ENCODE measurements around the gene RAB35.

RAB35 gene

GRCh38 chr12:120117961-120118320, 1.4 kb upstream of the RAB35 start:
- H3K27ac ChIP-seq (ENCODE audit: low read depth, low read length): peak overlapping the region; percentile 89
- peaks cover 10% of the 10 kb centered on the region; the same call in 1 of the 2 replicates for H3K36me3 ChIP-seq (ENCODE audit: control insufficient read depth, insufficient read depth, low read length)
- H3K4me1 ChIP-seq (ENCODE audit: control insufficient read depth, insufficient read depth, low read length): peaks cover 16% of the 10 kb centered on the region
- peak overlapping the region; percentile 50 for H3K9ac ChIP-seq (ENCODE audit: low read depth, low read length)
- H3K4me3 ChIP-seq (ENCODE audit: low read depth, low read length): peak overlapping the region; percentile 86
- H3K9me3 ChIP-seq (ENCODE audit: control insufficient read depth, insufficient read depth, low read length): no peaks in the 10 kb centered on the region
- no peaks in the 10 kb centered on the region for H3K27me3 ChIP-seq (ENCODE audit: control insufficient read depth, insufficient read depth, low read length)

GRCh38 chr12:120116792-120117651, 469 bp upstream of the RAB35 start:
- Histone ChIP-seq H3K4me3 (ENCODE audit: low read depth, low read length) (peak overlapping the region; percentile 86), H3K9ac (ENCODE audit: low read depth, low read length) (peak overlapping the region; percentile 58), H3K9me3 (ENCODE audit: control insufficient read depth, insufficient read depth, low read length) (no peaks in the 10 kb centered on the region), H3K27ac (ENCODE audit: low read depth, low read length) (peak overlapping the region; percentile 89), H3K27me3 (ENCODE audit: control insufficient read depth, insufficient read depth, low read length) (no peaks in the 10 kb centered on the region), H3K36me3 (ENCODE audit: control insufficient read depth, insufficient read depth, low read length) (peaks cover 10% of the 10 kb centered on the region; the same call in 1 of the 2 replicates), H3K4me1 (ENCODE audit: control insufficient read depth, insufficient read depth, low read length) (peaks cover 16% of the 10 kb centered on the region)

- peaks cover 10% of the 10 kb centered on the region; the same call in 1 of the 2 replicates for H3K36me3 ChIP-seq (ENCODE audit: control insufficient read depth, insufficient read depth, low read length)
- peak overlapping the region; percentile 74 for H3K9ac ChIP-seq (ENCODE audit: low read depth, low read length)
- H3K9me3 ChIP-seq (ENCODE audit: control insufficient read depth, insufficient read depth, low read length): no peaks in the 10 kb centered on the region
- H3K4me3 ChIP-seq (ENCODE audit: low read depth, low read length): peak overlapping the region; percentile 86
- peaks cover 20% of the 10 kb centered on the region for H3K4me1 ChIP-seq (ENCODE audit: control insufficient read depth, insufficient read depth, low read length)
- peak overlapping the region; percentile 54 for H3K27ac ChIP-seq (ENCODE audit: low read depth, low read length)
- H3K27me3 ChIP-seq (ENCODE audit: control insufficient read depth, insufficient read depth, low read length): no peaks in the 10 kb centered on the region
These were observed 687 bp downstream of the RAB35 start for GRCh38 chr12:120115692-120116440.

- Histone ChIP-seq H3K27me3 (ENCODE audit: control insufficient read depth, insufficient read depth, low read length) (no peaks in the 10 kb centered on the region), H3K27ac (ENCODE audit: low read depth, low read length) (no peak overlapping the region), H3K9me3 (ENCODE audit: control insufficient read depth, insufficient read depth, low read length) (no peaks in the 10 kb centered on the region), H3K4me1 (ENCODE audit: control insufficient read depth, insufficient read depth, low read length) (peaks cover 26% of the 10 kb centered on the region), H3K36me3 (ENCODE audit: control insufficient read depth, insufficient read depth, low read length) (peaks cover 10% of the 10 kb centered on the region; the same call in 1 of the 2 replicates), H3K4me3 (ENCODE audit: low read depth, low read length) (peak overlapping the region; percentile 86; the same call in 1 of the 2 replicates), H3K9ac (ENCODE audit: low read depth, low read length) (no peak overlapping the region)
These were observed 1.5 kb downstream of the RAB35 start for GRCh38 chr12:120115066-120115465.

- Histone ChIP-seq H3K4me3 (ENCODE audit: low read depth, low read length) (no peak overlapping the region), H3K36me3 (ENCODE audit: control insufficient read depth, insufficient read depth, low read length) (peaks cover 13% of the 10 kb centered on the region; the same call in 1 of the 2 replicates), H3K27me3 (ENCODE audit: control insufficient read depth, insufficient read depth, low read length) (no peaks in the 10 kb centered on the region), H3K27ac (ENCODE audit: low read depth, low read length) (peak overlapping the region; percentile 55), H3K9ac (ENCODE audit: low read depth, low read length) (no peak overlapping the region), H3K9me3 (ENCODE audit: control insufficient read depth, insufficient read depth, low read length) (no peaks in the 10 kb centered on the region), H3K4me1 (ENCODE audit: control insufficient read depth, insufficient read depth, low read length) (peaks cover 24% of the 10 kb centered on the region)
These were observed 5.7 kb downstream of the RAB35 start for GRCh38 chr12:120110550-120111501.

- Histone ChIP-seq H3K4me1 (ENCODE audit: control insufficient read depth, insufficient read depth, low read length) (peaks cover 25% of the 10 kb centered on the region), H3K27me3 (ENCODE audit: control insufficient read depth, insufficient read depth, low read length) (no peaks in the 10 kb centered on the region), H3K9me3 (ENCODE audit: control insufficient read depth, insufficient read depth, low read length) (no peaks in the 10 kb centered on the region), H3K9ac (ENCODE audit: low read depth, low read length) (no peak overlapping the region), H3K36me3 (ENCODE audit: control insufficient read depth, insufficient read depth, low read length) (peaks cover 13% of the 10 kb centered on the region; the same call in 1 of the 2 replicates), H3K27ac (ENCODE audit: low read depth, low read length) (peak overlapping the region; percentile 4), H3K4me3 (ENCODE audit: low read depth, low read length) (no peak overlapping the region)
These were observed 6.8 kb downstream of the RAB35 start for GRCh38 chr12:120109570-120110267.

GRCh38 chr12:120106151-120106550, 10.4 kb downstream of the RAB35 start:
- H3K36me3 ChIP-seq (ENCODE audit: control insufficient read depth, insufficient read depth, low read length): peaks cover 23% of the 10 kb centered on the region

GRCh38 chr12:120103371-120103770, 13.2 kb downstream of the RAB35 start:
- H3K27ac ChIP-seq (ENCODE audit: low read depth, low read length): no peak overlapping the region
- H3K4me1 ChIP-seq (ENCODE audit: control insufficient read depth, insufficient read depth, low read length): peaks cover 11% of the 10 kb centered on the region
- no peak overlapping the region for H3K4me3 ChIP-seq (ENCODE audit: low read depth, low read length)
- H3K36me3 ChIP-seq (ENCODE audit: control insufficient read depth, insufficient read depth, low read length): peaks cover 41% of the 10 kb centered on the region
- H3K9ac ChIP-seq (ENCODE audit: low read depth, low read length): no peak overlapping the region
- no peaks in the 10 kb centered on the region for H3K27me3 ChIP-seq (ENCODE audit: control insufficient read depth, insufficient read depth, low read length)
- no peaks in the 10 kb centered on the region for H3K9me3 ChIP-seq (ENCODE audit: control insufficient read depth, insufficient read depth, low read length)

More at GRCh38 chr12:120106151-120106550, 10.4 kb downstream of the RAB35 start:
- Histone ChIP-seq H3K27me3 (ENCODE audit: control insufficient read depth, insufficient read depth, low read length) (no peaks in the 10 kb centered on the region), H3K4me1 (ENCODE audit: control insufficient read depth, insufficient read depth, low read length) (peaks cover 24% of the 10 kb centered on the region), H3K4me3 (ENCODE audit: low read depth, low read length) (no peak overlapping the region), H3K9me3 (ENCODE audit: control insufficient read depth, insufficient read depth, low read length) (no peaks in the 10 kb centered on the region), H3K9ac (ENCODE audit: low read depth, low read length) (no peak overlapping the region), H3K27ac (ENCODE audit: low read depth, low read length) (no peak overlapping the region)

GRCh38 chr12:120103044-120103338, 13.6 kb downstream of the RAB35 start:
- Histone ChIP-seq H3K4me1 (ENCODE audit: control insufficient read depth, insufficient read depth, low read length) (peaks cover 8% of the 10 kb centered on the region), H3K27ac (ENCODE audit: low read depth, low read length) (no peak overlapping the region), H3K9ac (ENCODE audit: low read depth, low read length) (no peak overlapping the region), H3K4me3 (ENCODE audit: low read depth, low read length) (no peak overlapping the region), H3K36me3 (ENCODE audit: control insufficient read depth, insufficient read depth, low read length) (peaks cover 44% of the 10 kb centered on the region), H3K9me3 (ENCODE audit: control insufficient read depth, insufficient read depth, low read length) (no peaks in the 10 kb centered on the region), H3K27me3 (ENCODE audit: control insufficient read depth, insufficient read depth, low read length) (no peaks in the 10 kb centered on the region)
